Measurements from ENCODE around the gene TENM3. TPM values are rescaled to one million over a fixed set of nuclear protein-coding genes. Genes with fewer than 3 reads are reported as not detected.

The TENM3 gene
- total RNA-seq, 1 donor from 2014 or later, result 106 TPM

- Mint-ChIP-seq H3K9me3 (peaks cover 46% of the 10 kb centered on the region), H3K4me3 (no peak overlapping the region), H3K4me1 (peaks cover 20% of the 10 kb centered on the region), H3K27ac (no peak overlapping the region), H3K36me3 (peaks cover 43% of the 10 kb centered on the region), H3K27me3 (ENCODE audit: low read depth) (no peaks in the 10 kb centered on the region)
- TF ChIP-seq, protein P1, sequence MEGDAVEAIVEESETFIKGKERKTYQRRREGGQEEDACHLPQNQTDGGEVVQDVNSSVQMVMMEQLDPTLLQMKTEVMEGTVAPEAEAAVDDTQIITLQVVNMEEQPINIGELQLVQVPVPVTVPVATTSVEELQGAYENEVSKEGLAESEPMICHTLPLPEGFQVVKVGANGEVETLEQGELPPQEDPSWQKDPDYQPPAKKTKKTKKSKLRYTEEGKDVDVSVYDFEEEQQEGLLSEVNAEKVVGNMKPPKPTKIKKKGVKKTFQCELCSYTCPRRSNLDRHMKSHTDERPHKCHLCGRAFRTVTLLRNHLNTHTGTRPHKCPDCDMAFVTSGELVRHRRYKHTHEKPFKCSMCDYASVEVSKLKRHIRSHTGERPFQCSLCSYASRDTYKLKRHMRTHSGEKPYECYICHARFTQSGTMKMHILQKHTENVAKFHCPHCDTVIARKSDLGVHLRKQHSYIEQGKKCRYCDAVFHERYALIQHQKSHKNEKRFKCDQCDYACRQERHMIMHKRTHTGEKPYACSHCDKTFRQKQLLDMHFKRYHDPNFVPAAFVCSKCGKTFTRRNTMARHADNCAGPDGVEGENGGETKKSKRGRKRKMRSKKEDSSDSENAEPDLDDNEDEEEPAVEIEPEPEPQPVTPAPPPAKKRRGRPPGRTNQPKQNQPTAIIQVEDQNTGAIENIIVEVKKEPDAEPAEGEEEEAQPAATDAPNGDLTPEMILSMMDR (IDR thresholded peaks at IDR 0.05; ENCODE audit: unreplicated experiment), result no peak
- DNase-seq (ENCODE audit: low spot score in 2 of 2, unreplicated experiment in 2 of 2), result no peak
Observed at GRCh38 chr4:182268966-182269365, 25.8 kb downstream of the TENM3 start.

DNA sequence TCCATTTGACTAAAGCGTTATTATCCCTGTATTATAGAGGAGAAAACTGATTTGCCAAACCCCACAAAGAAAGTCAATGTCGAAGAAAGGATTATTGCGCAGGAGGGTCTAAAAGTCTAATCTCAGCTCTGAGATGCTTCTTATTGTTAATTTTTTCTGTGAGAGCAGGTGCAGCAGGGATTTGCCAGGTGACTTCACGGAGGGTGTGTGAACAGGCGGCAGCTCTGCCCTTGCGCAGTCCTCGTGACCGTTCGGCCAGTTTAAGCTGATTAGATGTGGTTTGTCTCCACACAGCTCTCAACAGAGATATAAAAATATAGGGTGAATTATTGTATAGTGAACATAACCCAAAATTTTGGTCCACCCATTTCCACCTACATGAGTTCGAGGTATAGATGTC, 28.5 kb downstream of the TENM3 start:
- peaks cover 32% of the 10 kb centered on the region for H3K36me3 Mint-ChIP-seq

GRCh38 chr4:182272151-182272550, 28.9 kb downstream of the TENM3 start:
- H3K27me3 Mint-ChIP-seq (ENCODE audit: low read depth), result no peaks in the 10 kb centered on the region
- DNase-seq (ENCODE audit: low spot score in 2 of 2, unreplicated experiment in 2 of 2), result no peak
- H3K4me3 Mint-ChIP-seq, result no peak overlapping the region
- TF ChIP-seq, protein P1 (IDR thresholded peaks at IDR 0.05; ENCODE audit: unreplicated experiment), result no peak
- peaks cover 42% of the 10 kb centered on the region for H3K9me3 Mint-ChIP-seq
- H3K4me1 Mint-ChIP-seq, result peaks cover 37% of the 10 kb centered on the region
- H3K27ac Mint-ChIP-seq, result peak overlapping the region; percentile 70
- peaks cover 32% of the 10 kb centered on the region for H3K36me3 Mint-ChIP-seq

More for the DNA sequence above, 28.5 kb downstream of the TENM3 start:
- no peaks in the 10 kb centered on the region for H3K27me3 Mint-ChIP-seq (ENCODE audit: low read depth)
- DNase-seq (ENCODE audit: low spot score in 2 of 2, unreplicated experiment in 2 of 2), result no peak
- TF ChIP-seq, protein P1 (IDR thresholded peaks at IDR 0.05; ENCODE audit: unreplicated experiment), result no peak
- H3K27ac Mint-ChIP-seq, result no peak overlapping the region
- no peak overlapping the region for H3K4me3 Mint-ChIP-seq
- peaks cover 42% of the 10 kb centered on the region for H3K9me3 Mint-ChIP-seq
- H3K4me1 Mint-ChIP-seq, result peaks cover 33% of the 10 kb centered on the region

- no peak overlapping the region for H3K4me3 Mint-ChIP-seq
- peaks cover 39% of the 10 kb centered on the region for H3K4me1 Mint-ChIP-seq
- DNase-seq (ENCODE audit: low spot score in 2 of 2, unreplicated experiment in 2 of 2), result no peak
- H3K27me3 Mint-ChIP-seq (ENCODE audit: low read depth), result no peaks in the 10 kb centered on the region
- H3K9me3 Mint-ChIP-seq, result peaks cover 36% of the 10 kb centered on the region
- TF ChIP-seq, protein P1 (IDR thresholded peaks at IDR 0.05; ENCODE audit: unreplicated experiment), result no peak
- H3K27ac Mint-ChIP-seq, result no peak overlapping the region
- peaks cover 29% of the 10 kb centered on the region for H3K36me3 Mint-ChIP-seq
Observed at GRCh38 chr4:182273191-182273935, 30.2 kb downstream of the TENM3 start.

DNA sequence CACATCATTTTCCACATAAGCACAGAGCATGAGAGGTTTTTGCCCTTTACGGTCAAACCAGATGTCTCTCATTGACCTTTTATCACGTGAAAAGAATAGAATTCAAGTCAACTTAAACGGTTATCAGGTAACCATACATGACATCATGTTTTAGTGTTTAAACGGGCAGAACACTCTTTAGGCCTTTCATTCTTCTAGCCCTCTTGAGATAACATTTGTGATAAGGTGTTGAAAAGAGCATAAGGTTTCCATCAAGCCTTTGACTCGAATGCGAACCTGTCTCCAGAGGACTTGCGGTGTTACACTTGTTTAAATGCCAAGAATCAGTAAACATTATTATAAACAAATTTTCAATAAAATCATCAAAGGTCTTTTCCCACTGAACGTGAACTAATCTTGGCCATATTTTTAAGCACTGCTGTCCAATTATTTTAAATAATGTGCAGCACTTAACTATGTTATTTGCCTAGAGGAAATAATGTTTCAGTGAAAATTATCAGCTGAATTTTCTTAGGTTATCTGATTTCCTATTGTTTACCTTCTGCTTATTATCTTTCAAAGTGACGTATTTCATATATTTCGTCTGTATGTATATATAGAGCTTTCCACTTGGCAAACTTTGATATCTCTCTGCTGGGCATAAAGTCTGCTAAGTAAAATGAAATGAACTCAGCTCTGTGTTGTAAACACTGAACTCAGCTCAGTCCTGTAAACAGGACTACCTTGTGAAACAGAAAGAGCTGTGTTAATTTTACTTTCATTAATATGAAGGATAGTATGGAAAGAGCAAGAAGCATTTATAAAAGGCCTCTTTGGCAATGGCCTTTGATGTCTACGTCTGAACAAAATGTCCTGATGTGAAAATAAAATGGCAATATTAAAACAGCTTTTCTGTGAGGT, 33.3 kb downstream of the TENM3 start:
- H3K27ac Mint-ChIP-seq, result peak overlapping the region; percentile 64
- H3K9me3 Mint-ChIP-seq, result peaks cover 20% of the 10 kb centered on the region
- H3K4me1 Mint-ChIP-seq, result peaks cover 33% of the 10 kb centered on the region
- no peak for DNase-seq (ENCODE audit: low spot score in 2 of 2, unreplicated experiment in 2 of 2)
- TF ChIP-seq, protein P1 (IDR thresholded peaks at IDR 0.05; ENCODE audit: unreplicated experiment), result no peak
- no peak overlapping the region for H3K4me3 Mint-ChIP-seq
- H3K36me3 Mint-ChIP-seq, result peaks cover 17% of the 10 kb centered on the region
- H3K27me3 Mint-ChIP-seq (ENCODE audit: low read depth), result peaks cover 2% of the 10 kb centered on the region

Measured in mesothelial cell of epicardium (in vitro differentiated cells).